Ascending aorta (tissue), 2 donors: ENCODE results near the gene ELL2. TPM values are rescaled to one million over a fixed set of nuclear protein-coding genes. Genes with fewer than 3 reads are reported as not detected.
A peak's percentile ranks its signal among the peaks of the same experiment; 100 is the strongest.

ENCODE experiments used
- DNase-seq, 2 donors: peaks; one replicate each; pipeline ENCODE4 v3.0.0-alpha.2; 2019; ENCODE audit warnings: low spot score in 2 of 2
- H3K27ac ChIP-seq, 2 donors: fragments of 200-600 bp; sonication (generic); one replicate each; pipeline ENCODE4 v1.5.1; 2016 to 2017; ENCODE audit warnings: mild to moderate bottlenecking in 1 of 2
- H3K27me3 ChIP-seq: fragments of 200-600 bp; sonication (generic); one replicate; pipeline ENCODE4 v1.5.1; 2017
- H3K36me3 ChIP-seq, 2 donors: fragments of 200-600 bp; sonication (generic); one replicate each; pipeline ENCODE4 v1.5.1; 2016
- H3K4me1 ChIP-seq, 2 donors: fragments of 200-600 bp; sonication (generic); one replicate each; pipeline ENCODE4 v1.5.1; 2016 to 2017; ENCODE audit warnings: mild to moderate bottlenecking in 1 of 2
- H3K4me3 ChIP-seq, 2 donors: fragments of 200-600 bp; sonication (generic); one replicate each; pipeline ENCODE4 v1.5.1; 2016 to 2017; ENCODE audit warnings: mild to moderate bottlenecking in 1 of 2
- H3K9me3 ChIP-seq, 2 donors: fragments of 200-600 bp; sonication (generic); one replicate each; pipeline ENCODE4 v1.5.1; 2016
- CTCF ChIP-seq, 3 experiments: fragments of 200-600 bp in 2 of 3; fragments of 450-650 bp in 1 of 3; sonication (generic) in 2 of 3; IDR thresholded peaks; one replicate each; pipeline ENCODE4 v1.5.1; 2016 to 2019; ENCODE audit warnings: antibody characterized with exemption in 3 of 3, mild to moderate bottlenecking in 1 of 3, moderate library complexity in 1 of 3
- intact Hi-C: fragments of 100-400 bp; cut with DNase I; formaldehyde crosslinking; loops from one replicate; pipeline ENCODE4 v1.15.1; 2023
- total RNA-seq: library from RNA; depleted of rRNA; stranded (reverse); fragments of >200 nt; gene quantifications from one replicate; pipeline ENCODE4 v1.1.0, GENCODE V29; 2016

Gene ELL2
- total RNA-seq, result 26.0 TPM

- peak within 1 kb of the TSS; percentile 99 for H3K27ac ChIP-seq
- H3K36me3 ChIP-seq, result no peaks in the 10 kb centered on the region
- no peaks in the 10 kb centered on the region for H3K9me3 ChIP-seq
- no peaks in the 10 kb centered on the region for H3K27me3 ChIP-seq
- H3K4me3 ChIP-seq, result peak within 1 kb of the TSS; percentile 92 to 98
- intact Hi-C loops, result loop anchor here (1.0 to 10.0 kb wide), 8 partner anchors 63 to 743 kb away; partner anchors contain the start of gene CAST
- no peak for TF ChIP-seq CTCF (IDR thresholded peaks at IDR 0.05)
- peak; percentile 100 for DNase-seq
- peaks cover 0 to 14% of the 10 kb centered on the region in 2 donors for H3K4me1 ChIP-seq
Observed at GRCh38 chr5:95961617-95962474, at the start of gene ELL2. ELL2 (minus strand) TSS chr5:95961851; CDS start chr5:95961721, 130 bp downstream.

GRCh38 chr5:96008987-96009647 lies 47.5 kb upstream of the ELL2 start:
- Histone ChIP-seq H3K36me3 (no peaks in the 10 kb centered on the region), H3K9me3 (no peaks in the 10 kb centered on the region), H3K27ac (no peak overlapping the region), H3K4me3 (no peak overlapping the region), H3K4me1 (no peaks in the 10 kb centered on the region), H3K27me3 (no peaks in the 10 kb centered on the region)
- no peak for TF ChIP-seq CTCF (IDR thresholded peaks at IDR 0.05)
- no peak for DNase-seq
- intact Hi-C loops, result no loop called here

- Histone ChIP-seq H3K4me1 (no peaks in the 10 kb centered on the region), H3K9me3 (no peaks in the 10 kb centered on the region), H3K27ac (no peak overlapping the region), H3K4me3 (no peak overlapping the region), H3K27me3 (no peaks in the 10 kb centered on the region), H3K36me3 (no peaks in the 10 kb centered on the region)
- intact Hi-C loops, result no loop called here
- TF ChIP-seq CTCF (IDR thresholded peaks at IDR 0.05), result no peak
- no peak for DNase-seq
Observed at GRCh38 chr5:96008487-96008886, 46.8 kb upstream of the ELL2 start.

DNA sequence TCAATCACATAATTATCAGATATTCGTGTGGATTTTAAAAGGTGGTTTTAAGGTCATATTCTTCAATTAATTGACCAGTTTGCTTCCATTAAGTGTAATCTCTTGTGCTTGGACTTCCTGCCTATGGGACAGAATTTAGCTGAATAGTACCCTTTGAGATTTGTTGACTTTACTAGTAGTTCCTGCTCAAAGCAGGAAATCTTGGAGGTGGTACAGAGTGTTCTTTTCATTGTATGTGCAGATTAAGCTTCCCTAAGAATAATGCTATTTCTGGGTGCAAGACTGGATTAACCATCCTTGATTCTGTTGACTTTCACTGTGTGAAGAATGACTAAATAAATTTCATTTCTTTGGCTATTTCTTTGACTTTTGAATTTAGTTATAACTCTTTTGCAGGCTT lies 45.4 kb upstream of the ELL2 start:
- no peak for DNase-seq
- Histone ChIP-seq H3K27me3 (no peaks in the 10 kb centered on the region), H3K36me3 (no peaks in the 10 kb centered on the region), H3K9me3 (no peaks in the 10 kb centered on the region), H3K4me1 (no peaks in the 10 kb centered on the region), H3K4me3 (no peak overlapping the region), H3K27ac (no peak overlapping the region)
- no peak for TF ChIP-seq CTCF (IDR thresholded peaks at IDR 0.05)
- intact Hi-C loops, result no loop called here

- H3K4me3 ChIP-seq, result no peak overlapping the region
- intact Hi-C loops, result no loop called here
- no peak for DNase-seq
- H3K9me3 ChIP-seq, result no peaks in the 10 kb centered on the region
- H3K27me3 ChIP-seq, result no peaks in the 10 kb centered on the region
- H3K4me1 ChIP-seq, result no peaks in the 10 kb centered on the region
- H3K36me3 ChIP-seq, result no peaks in the 10 kb centered on the region
- H3K27ac ChIP-seq, result no peak overlapping the region
- TF ChIP-seq CTCF (IDR thresholded peaks at IDR 0.05), result no peak
Observed at GRCh38 chr5:96006291-96006690, 44.6 kb upstream of the ELL2 start.
